ENCODE results near the gene CEP95. TPM values are rescaled to one million over a fixed set of nuclear protein-coding genes. Genes with fewer than 3 reads are reported as not detected.

Gene CEP95
- total and polyA plus RNA-seq, 2 donors (not counting 1 experiment from before 2014, with no cell fraction given), result 16.6 to 24.8 TPM

- Histone ChIP-seq H3K4me1 (ENCODE audit: control insufficient read depth, extremely low read depth, insufficient read depth, low read length) (peaks cover 10% of the 10 kb centered on the region), H3K9ac (ENCODE audit: insufficient read depth, low read length) (no peak overlapping the region), H3K4me3 (replicated peaks in 1 of 4; ENCODE audit: control extremely low read depth in 1 of 4, insufficient read depth in 1 of 4, low read depth in 3 of 4, low read length in 4 of 4) (no peak overlapping the region), H3K4me2 (ENCODE audit: extremely low read depth, insufficient read depth, low read length) (no peak overlapping the region), H3K27ac (ENCODE audit: insufficient read depth, low read length) (no peak overlapping the region), H3K36me3 (ENCODE audit: control insufficient read depth, insufficient read depth, low read length) (peaks cover 26% of the 10 kb centered on the region), H3K27me3 (ENCODE audit: control insufficient read depth, insufficient read depth, low read length) (no peaks in the 10 kb centered on the region), H4K20me1 (ENCODE audit: control insufficient read depth, extremely low read depth, insufficient read depth, low read length) (peaks cover 5% of the 10 kb centered on the region), H3K9me3 (ENCODE audit: control insufficient read depth, insufficient read depth, low read depth, low read length) (no peaks in the 10 kb centered on the region), H2AFZ (ENCODE audit: low read length) (no peak overlapping the region), H3K79me2 (ENCODE audit: control insufficient read depth, insufficient read depth, low read length) (peaks cover 51% of the 10 kb centered on the region)
- no peak for DNase-seq (ENCODE audit: low read depth in 2 of 2)
- TF ChIP-seq EZH2 (IDR thresholded peaks at IDR 0.05; ENCODE audit: low read length, missing control alignments), result no peak
- no peak for TF ChIP-seq CTCF (conservative IDR thresholded peaks at IDR 0.05 in 1 of 2, IDR thresholded peaks at IDR 0.05 in 1 of 2; ENCODE audit: low read depth in 1 of 2, low read length in 2 of 2)
Observed at GRCh38 chr17:64498308-64499203, 8.2 kb upstream of the CEP95 start.

GRCh38 chr17:64499805-64500486 is 6.8 kb upstream of the CEP95 start:
- Histone ChIP-seq H4K20me1 (ENCODE audit: control insufficient read depth, extremely low read depth, insufficient read depth, low read length) (peaks cover 13% of the 10 kb centered on the region), H3K79me2 (ENCODE audit: control insufficient read depth, insufficient read depth, low read length) (peaks cover 63% of the 10 kb centered on the region), H3K9ac (ENCODE audit: insufficient read depth, low read length) (no peak overlapping the region), H3K9me3 (ENCODE audit: control insufficient read depth, insufficient read depth, low read depth, low read length) (no peaks in the 10 kb centered on the region), H3K4me1 (ENCODE audit: control insufficient read depth, extremely low read depth, insufficient read depth, low read length) (peaks cover 12% of the 10 kb centered on the region), H3K4me3 (replicated peaks in 1 of 4; ENCODE audit: control extremely low read depth in 1 of 4, insufficient read depth in 1 of 4, low read depth in 3 of 4, low read length in 4 of 4) (no peak overlapping the region), H2AFZ (ENCODE audit: low read length) (no peak overlapping the region), H3K4me2 (ENCODE audit: extremely low read depth, insufficient read depth, low read length) (no peak overlapping the region), H3K27ac (ENCODE audit: insufficient read depth, low read length) (no peak overlapping the region), H3K36me3 (ENCODE audit: control insufficient read depth, insufficient read depth, low read length) (peaks cover 29% of the 10 kb centered on the region), H3K27me3 (ENCODE audit: control insufficient read depth, insufficient read depth, low read length) (no peaks in the 10 kb centered on the region)
- DNase-seq (ENCODE audit: low read depth in 2 of 2), result peak in 1 of 2 donors; percentile 62
- no peak for TF ChIP-seq CTCF (conservative IDR thresholded peaks at IDR 0.05 in 1 of 2, IDR thresholded peaks at IDR 0.05 in 1 of 2; ENCODE audit: low read depth in 1 of 2, low read length in 2 of 2)
- TF ChIP-seq EZH2 (IDR thresholded peaks at IDR 0.05; ENCODE audit: low read length, missing control alignments), result no peak

- Histone ChIP-seq H3K79me2 (ENCODE audit: control insufficient read depth, insufficient read depth, low read length) (peaks cover 65% of the 10 kb centered on the region), H3K4me2 (ENCODE audit: extremely low read depth, insufficient read depth, low read length) (no peak overlapping the region), H3K36me3 (ENCODE audit: control insufficient read depth, insufficient read depth, low read length) (peaks cover 29% of the 10 kb centered on the region), H3K27me3 (ENCODE audit: control insufficient read depth, insufficient read depth, low read length) (no peaks in the 10 kb centered on the region), H3K9me3 (ENCODE audit: control insufficient read depth, insufficient read depth, low read depth, low read length) (no peaks in the 10 kb centered on the region), H3K9ac (ENCODE audit: insufficient read depth, low read length) (no peak overlapping the region), H3K4me1 (ENCODE audit: control insufficient read depth, extremely low read depth, insufficient read depth, low read length) (peaks cover 12% of the 10 kb centered on the region), H3K4me3 (replicated peaks in 1 of 4; ENCODE audit: control extremely low read depth in 1 of 4, insufficient read depth in 1 of 4, low read depth in 3 of 4, low read length in 4 of 4) (no peak overlapping the region), H4K20me1 (ENCODE audit: control insufficient read depth, extremely low read depth, insufficient read depth, low read length) (peaks cover 15% of the 10 kb centered on the region), H3K27ac (ENCODE audit: insufficient read depth, low read length) (no peak overlapping the region), H2AFZ (ENCODE audit: low read length) (no peak overlapping the region)
- no peak for TF ChIP-seq EZH2 (IDR thresholded peaks at IDR 0.05; ENCODE audit: low read length, missing control alignments)
- no peak for TF ChIP-seq CTCF (conservative IDR thresholded peaks at IDR 0.05 in 1 of 2, IDR thresholded peaks at IDR 0.05 in 1 of 2; ENCODE audit: low read depth in 1 of 2, low read length in 2 of 2)
- no peak for DNase-seq (ENCODE audit: low read depth in 2 of 2)
Observed at GRCh38 chr17:64500487-64500859, 6.3 kb upstream of the CEP95 start.
